Ishikawa (cell line): ENCODE results near the gene COG2.
A peak's percentile ranks its signal among the peaks of the same experiment; 100 is the strongest.

Experiments
- CEBPB ChIP-seq: IDR thresholded peaks from 2 replicates; pipeline ENCODE4 v1.6.1; 2012
- CREB1 ChIP-seq: IDR thresholded peaks from 2 replicates; pipeline ENCODE4 v1.6.1; 2012; ENCODE audit warnings: low read depth
- EGR1 ChIP-seq: IDR thresholded peaks from 2 replicates; pipeline ENCODE4 v1.6.1; 2012
- EP300 ChIP-seq: IDR thresholded peaks from 2 replicates; pipeline ENCODE4 v1.6.1; 2012; ENCODE audit warnings: borderline replicate concordance
- FOXM1 ChIP-seq: IDR thresholded peaks from 2 replicates; pipeline ENCODE4 v1.6.1; 2012; ENCODE audit warnings: low read depth, borderline replicate concordance
- MAX ChIP-seq: IDR thresholded peaks from 2 replicates; pipeline ENCODE4 v1.6.1; 2012
- NFIC ChIP-seq: IDR thresholded peaks from 2 replicates; pipeline ENCODE4 v1.6.1; 2012
- RAD21 ChIP-seq: IDR thresholded peaks from 2 replicates; pipeline ENCODE4 v1.6.1; 2012; ENCODE audit warnings: low read depth
- REST ChIP-seq: IDR thresholded peaks from 2 replicates; pipeline ENCODE4 v1.6.1; 2012; ENCODE audit warnings: low read depth, mild to moderate bottlenecking
- TAF1 ChIP-seq: IDR thresholded peaks from 2 replicates; pipeline ENCODE4 v1.6.1; 2012; ENCODE audit warnings: low read depth, mild to moderate bottlenecking
- TCF12 ChIP-seq: IDR thresholded peaks from 2 replicates; pipeline ENCODE4 v1.6.1; 2012; ENCODE audit warnings: low read depth
- TEAD4 ChIP-seq: IDR thresholded peaks from 2 replicates; pipeline ENCODE4 v1.6.1; 2012
- USF1 ChIP-seq: IDR thresholded peaks from 2 replicates; pipeline ENCODE4 v1.6.1; 2012
- YY1 ChIP-seq: IDR thresholded peaks from 2 replicates; pipeline ENCODE4 v1.6.1; 2012; ENCODE audit warnings: low read depth
- ZBTB7A ChIP-seq: IDR thresholded peaks from 2 replicates; pipeline ENCODE4 v1.6.1; 2012; ENCODE audit warnings: low read depth

The COG2 gene

GRCh38 chr1:230642263-230642959 is at the start of gene COG2:
Gene COG2, plus strand, starts transcription at chr1:230642481. Its CDS starts 126 bp downstream, at chr1:230642607.
- TF ChIP-seq TCF12 (peak; percentile 81), NFIC (peak; percentile 33), MAX (peak; percentile 72), RAD21 (peak; percentile 54; the same call in 1 of the 2 replicates), ZBTB7A (peak; percentile 77; the same call in 1 of the 2 replicates), REST (no peak), EGR1 (peak; percentile 50; the same call in 1 of the 2 replicates), CEBPB (no peak), FOXM1 (no peak), TAF1 (peak; percentile 77), YY1 (peak; percentile 94), TEAD4 (peak; percentile 46; the same call in 1 of the 2 replicates), USF1 (no peak), CREB1 (peak; percentile 35; the same call in 1 of the 2 replicates), EP300 (peak; percentile 60; the same call in 1 of the 2 replicates)

GRCh38 chr1:230592848-230593414 is 49.4 kb upstream of the COG2 start:
- TF ChIP-seq NFIC: no peak
- TF ChIP-seq REST: no peak
- TF ChIP-seq EGR1: no peak
- no peak for TF ChIP-seq TAF1
- no peak for TF ChIP-seq USF1
- TF ChIP-seq FOXM1: no peak
- no peak for TF ChIP-seq RAD21
- no peak for TF ChIP-seq TCF12
- TF ChIP-seq YY1: no peak
- no peak for TF ChIP-seq MAX
- no peak for TF ChIP-seq CEBPB
- no peak for TF ChIP-seq ZBTB7A
- no peak for TF ChIP-seq CREB1
- no peak for TF ChIP-seq EP300
- no peak for TF ChIP-seq TEAD4

GRCh38 chr1:230594214-230594773 is 48.0 kb upstream of the COG2 start:
- TF ChIP-seq RAD21 (no peak), TCF12 (no peak), TEAD4 (no peak)

- no peak for TF ChIP-seq REST
- TF ChIP-seq MAX: no peak
- no peak for TF ChIP-seq TCF12
- TF ChIP-seq RAD21: no peak
- no peak for TF ChIP-seq TEAD4
- no peak for TF ChIP-seq YY1
- TF ChIP-seq EP300: no peak
- no peak for TF ChIP-seq ZBTB7A
- TF ChIP-seq CREB1: no peak
- no peak for TF ChIP-seq CEBPB
Observed at GRCh38 chr1:230595181-230595580, 47.1 kb upstream of the COG2 start.
